Right renal pelvis (tissue), 4 donors: Measurements from ENCODE around the gene IFNL1. TPM values are rescaled to one million over a fixed set of nuclear protein-coding genes. Genes with fewer than 3 reads are reported as not detected.
"Not testable (repeated sequence)": the region's sequence is repeated elsewhere in the genome, so short reads cannot be mapped to it uniquely, and the experiment has no call there.

ENCODE experiments used
- DNase-seq, 4 donors: peaks; one replicate each; pipeline ENCODE4 v3.0.0-alpha.2; 2013; ENCODE audit warnings: low read depth in 4 of 4, low spot score in 3 of 4, missing footprints in 1 of 4
- polyA plus RNA-seq, 4 donors: library from polyadenylated mRNA; unstranded; fragments of 120-200 nt; gene quantifications; one replicate each; pipeline ENCODE4 v1.2.1, GENCODE V29; 2013; ENCODE audit not compliant: insufficient read length in 4 of 4

Gene IFNL1
- polyA plus RNA-seq, result not detected

DNA sequence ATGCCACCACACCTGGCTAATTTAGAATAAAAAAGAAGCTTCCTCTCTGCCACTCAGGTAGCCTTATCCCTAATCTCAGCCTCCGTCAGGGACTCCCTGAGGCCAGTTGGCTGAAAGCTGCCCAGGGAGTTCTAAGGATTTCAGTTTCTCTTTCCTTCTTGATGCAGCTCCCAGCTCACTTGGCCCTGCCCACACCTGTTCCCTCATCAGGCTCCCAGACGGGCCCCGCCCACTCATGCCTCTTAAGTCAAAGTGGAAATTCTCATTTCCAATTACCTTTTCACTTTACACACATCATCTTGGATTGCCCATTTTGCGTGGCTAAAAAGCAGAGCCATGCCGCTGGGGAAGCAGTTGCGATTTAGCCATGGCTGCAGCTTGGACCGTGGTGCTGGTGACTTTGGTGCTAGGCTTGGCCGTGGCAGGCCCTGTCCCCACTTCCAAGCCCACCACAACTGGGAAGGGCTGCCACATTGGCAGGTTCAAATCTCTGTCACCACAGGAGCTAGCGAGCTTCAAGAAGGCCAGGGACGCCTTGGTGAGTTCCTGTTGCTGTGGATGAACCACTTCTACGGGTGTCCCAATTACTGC lies at the start of gene IFNL1:
Gene IFNL1, plus strand, starts transcription at position 353 of the 591 bp plus-strand sequence. Its CDS starts 15 bp downstream, at position 368.
- DNase-seq, result no peak

- no peak for DNase-seq
Measured at GRCh38 chr19:39246951-39247669, 49.1 kb upstream of the IFNL1 start.

DNA sequence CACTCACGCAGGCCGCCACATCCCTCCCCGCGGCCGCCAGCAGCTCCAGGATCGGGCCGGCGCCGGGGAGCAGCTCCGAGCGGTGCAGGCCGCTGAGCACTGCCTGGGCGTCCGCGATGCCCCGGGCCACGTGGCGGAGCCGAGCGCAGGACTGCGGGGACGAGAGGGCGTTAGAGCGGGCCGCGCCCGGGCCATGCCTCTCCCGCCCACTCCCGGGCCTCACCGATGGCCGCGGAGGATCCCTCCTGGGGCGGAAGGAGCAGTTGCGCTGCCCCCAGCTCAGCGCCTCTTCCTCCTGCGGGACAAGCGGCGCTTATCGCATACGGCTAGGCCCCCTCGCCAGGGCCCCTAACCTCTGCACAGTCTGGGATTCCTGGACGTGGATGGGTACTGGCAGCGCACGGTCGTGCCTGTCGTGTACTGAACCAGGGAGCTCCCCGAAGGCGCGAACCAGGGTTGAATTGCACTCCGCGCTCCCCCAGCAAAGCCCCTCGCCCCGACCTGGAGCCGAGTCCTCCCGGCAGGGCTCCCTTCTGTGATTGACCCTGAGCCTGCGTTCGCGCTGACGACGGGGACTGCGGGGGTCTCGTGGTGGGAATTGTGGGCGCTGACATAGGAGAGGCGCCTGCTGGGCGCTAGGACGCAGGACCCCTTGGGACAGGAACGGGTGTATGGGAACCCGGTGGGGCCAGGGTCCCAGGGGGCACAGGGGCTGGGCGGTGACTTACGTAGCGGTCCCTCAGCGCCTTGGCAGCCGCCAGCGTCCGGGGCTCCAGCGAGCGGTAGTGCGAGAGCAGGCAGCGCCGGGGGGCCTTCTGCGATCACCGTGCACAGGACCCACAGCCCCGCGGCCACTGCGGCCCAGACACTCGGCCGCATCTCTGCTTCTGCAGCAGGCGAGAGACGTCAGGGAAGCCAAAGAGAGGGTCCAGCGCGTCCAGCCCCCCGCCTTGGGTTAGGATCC lies 48.2 kb upstream of the IFNL1 start:
- DNase-seq, result no peak

GRCh38 chr19:39248806-39249205 lies 47.4 kb upstream of the IFNL1 start, which contains the start of gene IFNL4:
IFNL4 (minus strand) TSS chr19:39248856.
- DNase-seq, result no peak

DNA sequence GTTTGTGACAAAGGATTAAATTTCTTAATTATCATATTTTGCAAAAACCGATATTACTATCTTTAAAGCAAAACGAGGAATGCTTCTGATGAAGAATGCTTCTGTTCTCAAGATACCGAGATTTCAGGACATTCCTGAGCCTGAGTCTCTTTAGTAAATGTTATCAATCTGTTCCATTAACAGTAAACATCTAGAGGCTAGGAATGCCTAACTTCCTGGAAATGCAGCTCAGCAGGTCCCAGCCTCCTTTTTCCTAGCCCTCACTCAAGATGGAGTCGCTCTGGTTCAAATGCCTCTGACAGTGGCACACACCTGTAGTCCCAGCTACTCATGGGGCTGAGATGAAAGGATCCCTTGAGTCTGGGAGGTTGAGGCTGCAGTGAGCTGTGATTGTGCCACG lies 45.1 kb upstream of the IFNL1 start:
- DNase-seq, result no peak

- DNase-seq, result no peak
Measured at GRCh38 chr19:39251846-39252245, 44.4 kb upstream of the IFNL1 start.

DNA sequence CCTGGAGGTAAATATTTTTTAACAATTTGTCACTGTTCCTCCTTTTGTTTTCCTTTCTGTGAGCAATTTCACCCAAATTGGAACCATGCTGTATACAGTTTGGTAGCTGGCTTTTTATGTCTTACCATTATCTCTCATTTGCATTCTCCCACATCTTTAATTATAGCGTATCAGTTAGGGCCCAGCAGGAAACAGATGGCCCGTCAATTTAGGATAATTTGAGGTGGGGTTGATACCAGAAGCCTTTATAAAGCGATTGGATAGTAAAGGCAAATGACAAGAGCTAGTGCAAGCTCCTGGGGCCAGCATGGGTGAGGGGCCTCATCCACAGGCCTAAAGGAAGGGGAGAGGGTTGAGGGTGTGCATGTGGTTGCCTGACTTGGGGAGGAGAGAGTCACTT lies 43.7 kb upstream of the IFNL1 start:
- DNase-seq, result no peak

DNA sequence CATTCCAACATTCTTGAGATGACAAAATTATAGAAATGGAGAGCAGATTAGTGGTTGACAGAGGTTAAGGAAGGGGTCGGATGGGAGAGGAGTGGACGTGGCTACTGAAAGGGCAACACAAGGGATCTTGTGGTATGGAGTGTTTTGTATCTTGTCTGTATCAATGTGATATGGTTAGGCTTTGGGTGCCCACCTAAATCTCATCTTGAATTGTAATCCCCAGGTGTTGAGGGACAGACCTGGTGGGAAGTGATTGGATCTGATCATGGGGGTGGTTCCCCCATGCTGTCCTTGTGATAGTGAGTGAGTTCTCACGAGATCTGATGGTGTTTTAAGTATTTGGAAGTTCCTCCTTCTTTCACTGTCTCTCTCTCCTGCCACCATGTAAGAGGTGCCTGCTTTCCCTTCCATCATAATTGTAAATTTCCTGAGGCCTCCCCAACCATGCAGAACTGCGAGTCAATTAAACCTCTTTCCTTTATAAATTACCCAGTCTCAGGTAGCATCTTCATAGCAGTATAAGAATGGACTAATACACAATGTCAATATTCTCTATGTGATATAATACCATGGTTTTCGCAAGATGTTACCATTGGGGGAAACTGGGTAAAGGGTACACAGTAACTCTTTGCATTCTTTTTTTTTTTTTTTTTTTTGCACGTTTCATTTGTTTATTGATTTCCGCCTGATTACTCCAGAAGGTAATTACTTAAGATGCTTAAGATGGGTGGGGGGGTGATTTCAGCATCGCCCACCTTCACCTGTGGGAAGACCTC lies 42.6 kb upstream of the IFNL1 start:
- no peak for DNase-seq

DNA sequence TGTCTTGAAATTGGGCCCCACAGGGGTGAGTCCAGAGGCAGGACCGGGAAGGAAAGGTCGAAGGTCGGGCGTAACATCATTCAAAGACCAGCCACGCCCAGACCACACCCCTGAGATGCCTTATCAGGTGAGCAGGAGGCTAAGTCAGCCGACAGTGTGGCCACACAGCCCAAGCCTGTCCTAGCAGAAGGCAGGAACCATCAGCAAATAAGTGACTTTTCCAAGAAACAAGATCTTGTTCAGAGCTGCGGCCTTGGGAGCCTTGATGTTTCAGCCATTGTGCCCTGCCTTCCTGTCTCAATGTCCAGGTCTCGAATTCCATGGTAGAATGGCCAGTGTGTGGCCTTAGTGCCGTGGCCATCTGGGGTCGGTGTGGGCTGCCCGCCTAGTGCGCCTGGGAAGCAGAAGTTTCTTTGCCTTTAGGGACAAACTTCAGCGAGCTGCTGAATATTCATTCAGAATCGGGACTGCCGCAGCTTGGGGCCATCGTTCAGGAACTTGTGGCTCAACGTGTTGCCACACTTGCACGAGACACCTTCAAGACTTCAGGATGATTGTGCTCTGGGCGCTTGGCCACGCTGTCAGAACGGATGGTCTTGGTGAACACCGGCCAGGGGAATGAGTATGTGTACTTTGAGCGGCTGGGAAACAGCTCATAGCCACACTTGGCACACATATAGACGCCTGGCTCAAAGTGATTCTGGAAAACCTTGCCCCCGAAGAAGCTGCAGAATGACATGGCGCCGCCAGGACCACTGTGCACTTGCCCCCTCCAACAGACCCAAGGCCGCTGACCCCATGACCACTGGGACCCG lies 41.5 kb upstream of the IFNL1 start:
- DNase-seq, result no peak

- DNase-seq, result no peak
Measured at GRCh38 chr19:39257227-39257626, 39.0 kb upstream of the IFNL1 start.

DNA sequence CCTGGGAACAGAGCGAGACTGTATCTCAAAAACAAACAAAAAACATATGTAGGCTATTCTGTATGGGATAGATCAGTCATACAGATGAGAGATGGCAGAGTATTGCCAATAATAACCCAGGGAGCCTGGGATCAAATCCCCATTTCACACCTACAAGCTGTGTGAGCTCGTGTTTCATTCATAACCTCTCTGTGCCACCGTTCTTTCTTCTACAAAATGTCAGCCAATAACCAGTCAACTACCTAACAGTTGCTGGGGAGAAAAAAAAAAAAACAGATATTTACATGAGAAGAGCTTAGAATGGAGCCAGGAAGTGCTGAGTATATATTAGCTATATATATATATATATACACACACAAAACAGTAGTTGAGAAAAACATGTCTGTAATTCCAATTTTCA lies 34.5 kb upstream of the IFNL1 start:
- DNase-seq, result no peak

GRCh38 chr19:39262496-39262895 lies 33.7 kb upstream of the IFNL1 start:
- no peak for DNase-seq

DNA sequence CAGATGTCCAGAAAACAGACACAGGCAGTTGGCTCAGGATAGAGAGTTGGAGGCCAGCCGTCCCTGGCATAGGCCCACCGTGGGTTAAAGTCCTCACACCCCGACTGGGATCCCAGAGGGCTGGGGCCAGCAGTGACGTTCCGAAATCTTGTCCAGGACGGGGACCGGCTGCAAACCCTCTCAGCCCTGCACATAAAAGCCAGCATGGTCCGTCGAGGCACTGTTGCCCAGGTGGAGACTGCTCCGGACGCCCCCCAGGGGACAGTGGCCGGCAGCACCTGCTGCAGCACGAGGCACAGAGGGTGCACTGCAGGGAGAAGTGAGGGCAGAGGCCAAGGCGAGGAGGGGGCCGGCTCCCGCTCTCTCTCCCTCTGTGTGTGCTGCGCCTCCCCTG lies 32.3 kb upstream of the IFNL1 start:
- DNase-seq, result no peak

DNA sequence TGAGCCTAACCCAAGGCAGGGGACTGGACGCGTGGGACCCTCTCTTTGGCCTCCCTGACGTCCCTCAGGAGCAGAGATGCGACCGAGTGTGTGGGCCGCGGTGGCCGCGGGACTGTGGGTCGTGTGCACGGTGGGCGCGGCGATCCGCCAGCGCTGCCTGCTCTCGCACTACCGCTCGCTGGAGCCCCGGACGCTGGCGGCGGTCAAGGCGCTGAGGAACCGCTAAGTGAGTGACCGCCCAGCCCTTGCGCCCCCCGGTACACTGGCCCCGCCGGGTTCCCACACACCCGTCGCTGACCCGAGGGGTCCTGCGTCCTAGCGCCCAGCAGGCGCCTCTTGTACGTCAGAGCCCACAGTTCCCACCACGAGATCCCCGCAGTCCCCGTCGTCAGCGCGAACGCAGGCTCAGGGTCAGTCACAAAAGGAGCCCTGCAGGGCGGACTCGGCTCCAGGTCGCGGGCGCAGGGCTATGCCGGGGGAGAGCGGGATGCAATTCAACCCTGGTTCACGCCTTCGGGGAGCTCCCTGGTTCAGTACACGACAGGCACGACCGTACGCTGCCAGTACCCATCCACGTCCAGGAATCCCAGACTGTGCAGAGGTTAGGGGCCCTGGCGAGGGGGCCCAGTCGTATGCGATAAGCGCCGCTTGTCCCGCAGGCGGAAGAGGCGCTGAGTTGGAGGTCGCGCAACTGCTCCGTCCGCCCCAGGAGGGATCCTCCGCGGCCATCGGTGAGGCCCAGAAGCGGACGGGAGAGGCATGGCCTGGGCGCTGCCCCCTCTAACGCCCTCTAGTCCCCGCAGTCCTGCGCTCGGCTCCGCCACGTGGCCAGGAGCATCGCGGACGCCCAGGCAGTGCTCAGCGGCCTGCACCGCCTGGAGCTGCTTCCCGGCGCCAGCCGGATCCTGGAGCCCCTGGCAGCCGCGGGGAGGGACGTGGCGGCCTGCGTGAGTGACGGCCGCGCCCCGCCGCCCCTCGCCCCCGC lies 31.6 kb upstream of the IFNL1 start:
- DNase-seq, result no peak

GRCh38 chr19:39265321-39265916 lies 30.8 kb upstream of the IFNL1 start:
- DNase-seq, result no peak

- not testable (repeated sequence) for DNase-seq
Measured at GRCh38 chr19:39268085-39268484, 28.1 kb upstream of the IFNL1 start, which contains the start of gene IFNL2. IFNL2 (plus strand) TSS chr19:39268396; CDS start chr19:39268569, 173 bp downstream.

- DNase-seq, result not testable (repeated sequence)
Measured at GRCh38 chr19:39268531-39269223, 27.5 kb upstream of the IFNL1 start.
